ENCODE measurements around the gene OTX1.
"Not testable (repeated sequence)": the region's sequence is repeated elsewhere in the genome, so short reads cannot be mapped to it uniquely, and the experiment has no call there.

The OTX1 gene

GRCh38 chr2:63066265-63066664, 15.6 kb downstream of the OTX1 start:
- Mint-ChIP-seq H3K4me1 (no peaks in the 10 kb centered on the region), H3K4me3 (no peak overlapping the region), H3K9me3 (no peaks in the 10 kb centered on the region), H3K27ac (no peak overlapping the region), H3K27me3 (peaks cover 56% of the 10 kb centered on the region)
- DNase-seq = no peak
- no peak for ATAC-seq

- ATAC-seq (no peak), DNase-seq (no peak)
- no peaks in the 10 kb centered on the region for H3K9me3 Mint-ChIP-seq
- H3K4me3 Mint-ChIP-seq = no peak overlapping the region
- H3K27ac Mint-ChIP-seq = no peak overlapping the region
- peaks cover 50% of the 10 kb centered on the region for H3K27me3 Mint-ChIP-seq
- H3K4me1 Mint-ChIP-seq = no peaks in the 10 kb centered on the region
Measured at GRCh38 chr2:63066838-63067237, 16.2 kb downstream of the OTX1 start.

GRCh38 chr2:63071664-63072063, 21.0 kb downstream of the OTX1 start:
- DNase-seq (no peak), ATAC-seq (no peak)
- Mint-ChIP-seq H3K27ac (no peak overlapping the region), H3K4me1 (no peaks in the 10 kb centered on the region), H3K27me3 (peaks cover 26% of the 10 kb centered on the region), H3K9me3 (no peaks in the 10 kb centered on the region), H3K4me3 (no peak overlapping the region)

GRCh38 chr2:63073994-63074393, 23.4 kb downstream of the OTX1 start:
- Mint-ChIP-seq H3K4me1 (no peaks in the 10 kb centered on the region), H3K4me3 (no peak overlapping the region)

GRCh38 chr2:63074399-63074798, 23.8 kb downstream of the OTX1 start:
- H3K27ac Mint-ChIP-seq, DNase-seq, ATAC-seq, H3K4me3 Mint-ChIP-seq, H3K9me3 Mint-ChIP-seq, H3K4me1 Mint-ChIP-seq: not testable (repeated sequence)
- H3K27me3 Mint-ChIP-seq = peaks cover 27% of the 10 kb centered on the region

More at GRCh38 chr2:63073994-63074393, 23.4 kb downstream of the OTX1 start:
- Mint-ChIP-seq H3K27me3 (peaks cover 27% of the 10 kb centered on the region), H3K9me3 (no peaks in the 10 kb centered on the region), H3K27ac (no peak overlapping the region)
- ATAC-seq (no peak), DNase-seq (no peak)

GRCh38 chr2:63078852-63079606, 28.4 kb downstream of the OTX1 start:
- no peak overlapping the region for H3K4me3 Mint-ChIP-seq
- peak in 1 of 2 donors; percentile 13 for DNase-seq
- H3K9me3 Mint-ChIP-seq = no peaks in the 10 kb centered on the region
- ATAC-seq = no peak
- H3K27me3 Mint-ChIP-seq = peaks cover 39% of the 10 kb centered on the region
- H3K27ac Mint-ChIP-seq = no peak overlapping the region
- H3K4me1 Mint-ChIP-seq = no peaks in the 10 kb centered on the region

GRCh38 chr2:63081404-63081803, 30.8 kb downstream of the OTX1 start:
- no peak for DNase-seq
- H3K9me3 Mint-ChIP-seq = no peaks in the 10 kb centered on the region
- H3K4me3 Mint-ChIP-seq = no peak overlapping the region
- no peak overlapping the region for H3K27ac Mint-ChIP-seq
- peaks cover 44% of the 10 kb centered on the region for H3K27me3 Mint-ChIP-seq
- ATAC-seq = no peak
- H3K4me1 Mint-ChIP-seq = no peaks in the 10 kb centered on the region

GRCh38 chr2:63086687-63087086, 36.1 kb downstream of the OTX1 start:
- no peak overlapping the region for H3K27ac Mint-ChIP-seq
- no peaks in the 10 kb centered on the region for H3K4me1 Mint-ChIP-seq
- DNase-seq = no peak
- H3K4me3 Mint-ChIP-seq = no peak overlapping the region
- H3K9me3 Mint-ChIP-seq = no peaks in the 10 kb centered on the region
- no peak for ATAC-seq
- peaks cover 20% of the 10 kb centered on the region for H3K27me3 Mint-ChIP-seq

GRCh38 chr2:63092401-63092800, 41.8 kb downstream of the OTX1 start:
- Mint-ChIP-seq H3K4me3 (no peak overlapping the region), H3K27ac (no peak overlapping the region), H3K27me3 (no peaks in the 10 kb centered on the region)

GRCh38 chr2:63092857-63093256, 42.2 kb downstream of the OTX1 start:
- no peak for ATAC-seq
- Mint-ChIP-seq H3K27me3 (no peaks in the 10 kb centered on the region), H3K27ac (no peak overlapping the region), H3K9me3 (no peaks in the 10 kb centered on the region), H3K4me3 (no peak overlapping the region), H3K4me1 (no peaks in the 10 kb centered on the region)
- DNase-seq = no peak

More at GRCh38 chr2:63092401-63092800, 41.8 kb downstream of the OTX1 start:
- no peaks in the 10 kb centered on the region for H3K4me1 Mint-ChIP-seq
- no peaks in the 10 kb centered on the region for H3K9me3 Mint-ChIP-seq
- ATAC-seq (no peak), DNase-seq (no peak)

GRCh38 chr2:63093502-63093901, 42.9 kb downstream of the OTX1 start:
- ATAC-seq = no peak
- no peaks in the 10 kb centered on the region for H3K9me3 Mint-ChIP-seq
- H3K27ac Mint-ChIP-seq = no peak overlapping the region
- H3K27me3 Mint-ChIP-seq = no peaks in the 10 kb centered on the region
- no peak for DNase-seq
- no peaks in the 10 kb centered on the region for H3K4me1 Mint-ChIP-seq
- no peak overlapping the region for H3K4me3 Mint-ChIP-seq

- H3K4me1 Mint-ChIP-seq = no peaks in the 10 kb centered on the region
Measured at GRCh38 chr2:63096491-63096890, 45.9 kb downstream of the OTX1 start.

GRCh38 chr2:63099032-63099431, 48.4 kb downstream of the OTX1 start:
- ATAC-seq = no peak
- DNase-seq = no peak
- Mint-ChIP-seq H3K9me3 (peaks cover 12 to 16% of the 10 kb centered on the region in 2 donors), H3K4me1 (no peaks in the 10 kb centered on the region), H3K4me3 (no peak overlapping the region), H3K27ac (no peak overlapping the region), H3K27me3 (no peaks in the 10 kb centered on the region)

More at GRCh38 chr2:63096491-63096890, 45.9 kb downstream of the OTX1 start:
- Mint-ChIP-seq H3K27me3 (no peaks in the 10 kb centered on the region), H3K27ac (no peak overlapping the region), H3K4me3 (no peak overlapping the region), H3K9me3 (peaks cover 0 to 9% of the 10 kb centered on the region in 2 donors)
- DNase-seq (no peak), ATAC-seq (no peak)

- Mint-ChIP-seq H3K4me3 (no peak overlapping the region), H3K27me3 (peaks cover 10% of the 10 kb centered on the region), H3K4me1 (no peaks in the 10 kb centered on the region), H3K9me3 (peaks cover 29 to 37% of the 10 kb centered on the region in 2 donors), H3K27ac (no peak overlapping the region)
- no peak for ATAC-seq
- no peak for DNase-seq
Measured at GRCh38 chr2:63101954-63102353, 51.3 kb downstream of the OTX1 start.

- Mint-ChIP-seq H3K27ac (no peak overlapping the region), H3K4me3 (no peak overlapping the region), H3K9me3 (peaks cover 35 to 49% of the 10 kb centered on the region in 2 donors), H3K27me3 (peaks cover 10% of the 10 kb centered on the region), H3K4me1 (no peaks in the 10 kb centered on the region)
- DNase-seq (no peak), ATAC-seq (no peak)
Measured at GRCh38 chr2:63104482-63104881, 53.9 kb downstream of the OTX1 start.

Measured in stimulated activated naive CD8-positive, alpha-beta T cell treated with anti-CD3 and anti-CD28 coated beads, Interleukin-15, amount 100 ng/mL, for 72 hours (primary cell).